OCI-LY3 (cell line): Measurements from ENCODE around the gene CLSTN3.

ENCODE experiments used
- CTCF ChIP-seq: fragments of 200-600, 300-600 bp; sonication (generic); IDR thresholded peaks from 2 replicates; pipeline ENCODE4 v1.5.1; 2014; ENCODE audit warnings: antibody characterized with exemption, low read length, low read depth
- EZH2phosphoT487 ChIP-seq: fragments of 200-600 bp; shearing (Covaris generic); IDR thresholded peaks from 2 replicates; pipeline ENCODE4 v1.6.1; 2018; ENCODE audit warnings: antibody characterized with exemption, mixed run types, low read depth

GRCh38 chr12:7162691-7163114 is 32.5 kb downstream of the CLSTN3 start:
- no peak for TF ChIP-seq CTCF
- no peak for TF ChIP-seq EZH2phosphoT487
